Sigmoid colon (tissue), 4 donors: ENCODE data around the gene UBASH3B.

Experiments
- CTCF ChIP-seq, 4 experiments: fragments of 450-650 bp in 3 of 4; fragments of 200-600 bp in 1 of 4; IDR thresholded peaks; one replicate each; pipeline ENCODE4 v1.5.1; 2016 to 2019; ENCODE audit warnings: antibody characterized with exemption in 4 of 4, mild to moderate bottlenecking in 3 of 4, moderate library complexity in 2 of 4
- POLR2AphosphoS5 ChIP-seq, 4 donors: sonication (generic); formaldehyde crosslinking; IDR thresholded peaks; one replicate each; pipeline ENCODE4 v1.6.1; 2017; ENCODE audit warnings: antibody characterized with exemption in 4 of 4

DNA sequence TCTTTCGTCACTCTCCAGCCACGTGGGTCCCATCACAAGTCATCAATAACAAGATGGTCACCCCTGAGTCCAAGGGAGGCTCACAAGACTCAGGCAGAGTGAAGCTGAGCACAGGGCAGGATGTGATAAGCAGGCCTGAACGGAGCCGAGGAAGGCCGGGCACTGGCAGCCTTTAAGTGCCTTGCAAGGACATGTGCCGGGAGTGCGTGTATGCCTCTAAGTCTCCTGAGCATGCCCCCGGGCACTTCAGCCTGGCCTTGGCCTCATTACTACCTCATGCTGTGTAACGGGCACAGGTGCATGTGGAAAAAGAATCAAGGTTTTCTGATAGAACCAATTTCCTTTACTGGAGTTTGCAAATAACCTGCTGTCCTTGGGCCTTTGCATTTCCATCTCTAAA lies 55.8 kb downstream of the UBASH3B start:
- TF ChIP-seq CTCF (IDR thresholded peaks at IDR 0.05) (no peak), POLR2AphosphoS5 (IDR thresholded peaks at IDR 0.05) (no peak)
